Kidney (tissue), 22 donors: ENCODE measurements around the gene CRCP. TPM values are rescaled to one million over a fixed set of nuclear protein-coding genes. Genes with fewer than 3 reads are reported as not detected.
A peak's percentile ranks its signal among the peaks of the same experiment; 100 is the strongest.
"Not testable (repeated sequence)": the region's sequence is repeated elsewhere in the genome, so short reads cannot be mapped to it uniquely, and the experiment has no call there.

ENCODE experiments used
- DNase-seq, 5 donors: peaks; one replicate each; pipeline ENCODE4 v3.0.0-alpha.2; 2013 to 2020
- FAIRE-seq: peaks from 2 replicates; lab custom pipeline; 2012; peaks lifted over from hg19 to GRCh38; lab: Jason Lieb, UNC
- H3K27ac ChIP-seq, 2 donors: one replicate each; pipeline ENCODE4 v1.7.0; 2013; ENCODE audit warnings: low read depth in 2 of 2, low read length in 2 of 2, inconsistent platforms in 1 of 2
- H3K27me3 ChIP-seq: one replicate; pipeline ENCODE4 v1.7.1; 2013; ENCODE audit warnings: low read length, inconsistent platforms; ENCODE audit not compliant: control insufficient read depth, insufficient read depth
- H3K36me3 ChIP-seq, 3 donors: one replicate each; pipeline versions ENCODE4 v1.7.0 to v1.7.1; 2013; ENCODE audit warnings: low read length in 3 of 3, control low read depth in 1 of 3, inconsistent platforms in 1 of 3; ENCODE audit not compliant: insufficient read depth in 3 of 3, control insufficient read depth in 2 of 3
- H3K4me1 ChIP-seq, 3 donors: one replicate each; pipeline versions ENCODE4 v1.7.0 to v1.7.1; 2013; ENCODE audit warnings: low read length in 3 of 3, inconsistent platforms in 1 of 3, low read depth in 1 of 3; ENCODE audit not compliant: control insufficient read depth in 2 of 3, insufficient read depth in 2 of 3
- H3K4me3 ChIP-seq, 3 donors: one replicate each; pipeline versions ENCODE4 v1.7.0 to v1.8.1; 2013; ENCODE audit warnings: low read length in 3 of 3, control low read depth in 1 of 3, inconsistent platforms in 1 of 3
- H3K9ac ChIP-seq, 3 donors: one replicate each; pipeline versions ENCODE4 v1.7.0 to v1.7.1; 2013; ENCODE audit warnings: low read length in 3 of 3, control low read depth in 1 of 3, inconsistent platforms in 1 of 3
- H3K9me3 ChIP-seq, 3 donors: one replicate each; pipeline versions ENCODE4 v1.7.0 to v1.7.1; 2013; ENCODE audit warnings: low read length in 3 of 3, control low read depth in 1 of 3, inconsistent platforms in 1 of 3; ENCODE audit not compliant: control insufficient read depth in 2 of 3, insufficient read depth in 1 of 3
- intact Hi-C: fragments of 100-400 bp; cut with DNase I; formaldehyde crosslinking; loops from one replicate; pipeline ENCODE4 v1.11.1; 2022
- long read RNA-seq, 10 donors: library from polyadenylated mRNA in 1 of 10; unstranded in 1 of 10; transcript quantifications; one replicate each; pipeline ENCODE4 v2.0.0 and lab custom pipeline, GENCODE V29; 2021 to 2026
- polyA plus RNA-seq: library from polyadenylated mRNA; stranded (reverse); fragments of 350-450 nt; fragmentation: Illumina TruSeq; extraction: RNeasy Lipid Tissue Mini Kit (QIAGEN cat#74804); gene quantifications from one replicate; pipeline ENCODE4 v1.2.3, GENCODE V29; 2014; ENCODE audit warnings: low read depth, low replicate concordance; ENCODE audit not compliant: insufficient read depth
- total RNA-seq: library from RNA; stranded (reverse); fragmentation: NEBNext Ultra II Directional; extraction: Animal tissue kit (Norgen Biotek cat#: 25700); gene quantifications from one replicate; pipeline ENCODE4 v1.2.1, GENCODE V29; 2021
- TF ChIP-seq, protein P1 (sequence below): IDR thresholded peaks from 3 replicates; pipeline ENCODE4 v1.5.1; 2012; ENCODE audit warnings: mild to moderate bottlenecking, moderate library complexity, borderline replicate concordance; ENCODE audit not compliant: insufficient read depth; ENCODE audit errors: extremely low read depth
- donor health status: control.
- donor health status: control.
- donor health status: control.
- donor health status: control.
- donor health status: control.
- donor health status: DM: yes; HTN: yes; CAD: no.
- donor health status: Normal renal cell carcinoma (clear cell type).

CRCP gene
- total RNA-seq (35.8 TPM), polyA plus RNA-seq (16.8 TPM)
- long read RNA-seq, donor 1, transcript CRCP-203 (6 exons, 3,009 nt) = major isoform, 10 of 10 reads
- long read RNA-seq, donor 1, partial matches to known transcripts = 0 of 10 reads
- long read RNA-seq, donor 1, other reads (novel, unspliced or antisense) = 0 of 10 reads
- long read RNA-seq, donor 2, transcript CRCP-203 (6 exons, 3,009 nt) = major isoform, 6 of 9 reads
- long read RNA-seq, donor 2, partial matches to known transcripts = 0 of 9 reads
- long read RNA-seq, donor 2, other reads (novel, unspliced or antisense) = 0 of 9 reads
- long read RNA-seq, donor 3, transcript CRCP-203 (6 exons, 3,009 nt) = major isoform, 13 of 28 reads
- long read RNA-seq, donor 3, partial matches to known transcripts = 7 of 28 reads
- long read RNA-seq, donor 3, other reads (novel, unspliced or antisense) = 0 of 28 reads
- long read RNA-seq, donor 4, transcript CRCP-203 (6 exons, 3,009 nt) = major isoform, 14 of 15 reads
- long read RNA-seq, donor 4, partial matches to known transcripts = 0 of 15 reads
- long read RNA-seq, donor 4, other reads (novel, unspliced or antisense) = 0 of 15 reads
- long read RNA-seq, donor 5, partial matches to known transcripts = 0 of 2 reads
- long read RNA-seq, donor 5, other reads (novel, unspliced or antisense) = 0 of 2 reads
- long read RNA-seq, donor 6, partial matches to known transcripts = 0 of 2 reads
- long read RNA-seq, donor 6, other reads (novel, unspliced or antisense) = 0 of 2 reads
- long read RNA-seq, donor 7, transcript CRCP-203 (6 exons, 3,009 nt) = major isoform, 6 of 12 reads
- long read RNA-seq, donor 7, partial matches to known transcripts = 2 of 12 reads
- long read RNA-seq, donor 7, other reads (novel, unspliced or antisense) = 3 of 12 reads
- long read RNA-seq, donor 8, transcript CRCP-203 (6 exons, 3,009 nt) = major isoform, 7 of 16 reads
- long read RNA-seq, donor 8, partial matches to known transcripts = 6 of 16 reads
- long read RNA-seq, donor 8, other reads (novel, unspliced or antisense) = 0 of 16 reads
- long read RNA-seq, donor 9, transcript CRCP-203 (6 exons, 3,009 nt) = major isoform, 7 of 10 reads
- long read RNA-seq, donor 9, partial matches to known transcripts = 0 of 10 reads
- long read RNA-seq, donor 9, other reads (novel, unspliced or antisense) = 0 of 10 reads
- long read RNA-seq, donor 10, transcript CRCP-203 (6 exons, 3,009 nt) = major isoform, 15 of 26 reads
- long read RNA-seq, donor 10, partial matches to known transcripts = 9 of 26 reads
- long read RNA-seq, donor 10, other reads (novel, unspliced or antisense) = 0 of 26 reads

- TF ChIP-seq, protein P1, sequence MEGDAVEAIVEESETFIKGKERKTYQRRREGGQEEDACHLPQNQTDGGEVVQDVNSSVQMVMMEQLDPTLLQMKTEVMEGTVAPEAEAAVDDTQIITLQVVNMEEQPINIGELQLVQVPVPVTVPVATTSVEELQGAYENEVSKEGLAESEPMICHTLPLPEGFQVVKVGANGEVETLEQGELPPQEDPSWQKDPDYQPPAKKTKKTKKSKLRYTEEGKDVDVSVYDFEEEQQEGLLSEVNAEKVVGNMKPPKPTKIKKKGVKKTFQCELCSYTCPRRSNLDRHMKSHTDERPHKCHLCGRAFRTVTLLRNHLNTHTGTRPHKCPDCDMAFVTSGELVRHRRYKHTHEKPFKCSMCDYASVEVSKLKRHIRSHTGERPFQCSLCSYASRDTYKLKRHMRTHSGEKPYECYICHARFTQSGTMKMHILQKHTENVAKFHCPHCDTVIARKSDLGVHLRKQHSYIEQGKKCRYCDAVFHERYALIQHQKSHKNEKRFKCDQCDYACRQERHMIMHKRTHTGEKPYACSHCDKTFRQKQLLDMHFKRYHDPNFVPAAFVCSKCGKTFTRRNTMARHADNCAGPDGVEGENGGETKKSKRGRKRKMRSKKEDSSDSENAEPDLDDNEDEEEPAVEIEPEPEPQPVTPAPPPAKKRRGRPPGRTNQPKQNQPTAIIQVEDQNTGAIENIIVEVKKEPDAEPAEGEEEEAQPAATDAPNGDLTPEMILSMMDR = no peak
- Histone ChIP-seq H3K4me3 (peak within 1 kb of the TSS; percentile 75 to 91 (median 84)), H3K9ac (peak within 1 kb of the TSS; percentile 74 to 91 (median 87)), H3K9me3 (no peaks in the 10 kb centered on the region), H3K27ac (peak within 1 kb of the TSS; percentile 98), H3K27me3 (no peaks in the 10 kb centered on the region), H3K36me3 (no peaks in the 10 kb centered on the region), H3K4me1 (peaks cover 0 to 13% (median 2%) of the 10 kb centered on the region in 3 donors)
- no peak for FAIRE-seq
- DNase-seq = peak; percentile 87 to 94 (median 92)
- intact Hi-C loops = no loop called here
Measured at GRCh38 chr7:66114743-66115649, at the start of gene CRCP. TSS of gene CRCP (plus strand) at chr7:66114847. CDS start at chr7:66114963, 116 bp downstream.

- Histone ChIP-seq H3K9ac (no peak overlapping the region), H3K9me3 (no peaks in the 10 kb centered on the region), H3K4me1 (no peaks in the 10 kb centered on the region), H3K4me3 (no peak overlapping the region), H3K27me3 (no peaks in the 10 kb centered on the region), H3K36me3 (no peaks in the 10 kb centered on the region), H3K27ac (no peak overlapping the region)
- FAIRE-seq (no peak), DNase-seq (no peak)
- TF ChIP-seq, protein P1 = no peak
- intact Hi-C loops = no loop called here
Measured at GRCh38 chr7:66069732-66070131, 44.9 kb upstream of the CRCP start.

DNA sequence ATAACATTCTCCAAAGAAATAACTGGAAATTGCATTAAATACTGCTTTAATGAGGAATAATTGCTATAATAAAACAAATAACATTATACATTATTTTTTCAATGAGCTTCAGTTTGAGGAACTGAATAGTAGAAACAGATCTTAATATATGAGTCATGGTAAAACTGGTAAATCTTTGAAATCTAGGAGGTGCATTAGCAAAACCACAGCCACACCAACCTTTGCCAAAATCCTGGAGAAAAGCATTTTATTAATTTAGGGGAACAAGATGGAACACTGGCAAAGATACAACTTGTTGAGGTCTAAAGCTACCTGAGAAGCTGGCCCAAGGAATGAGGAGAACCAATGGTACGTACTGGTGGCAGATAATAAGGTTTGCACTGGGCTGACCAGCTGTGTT is 44.4 kb upstream of the CRCP start:
- FAIRE-seq (no peak), DNase-seq (no peak)
- H3K27ac ChIP-seq = no peak overlapping the region
- H3K4me1 ChIP-seq = no peaks in the 10 kb centered on the region
- H3K9ac ChIP-seq = no peak overlapping the region
- H3K9me3 ChIP-seq = no peaks in the 10 kb centered on the region
- TF ChIP-seq, protein P1 = no peak
- no peaks in the 10 kb centered on the region for H3K27me3 ChIP-seq
- intact Hi-C loops = no loop called here
- no peak overlapping the region for H3K4me3 ChIP-seq
- no peaks in the 10 kb centered on the region for H3K36me3 ChIP-seq

- peak in 1 of 5 donors; percentile 16 for DNase-seq
- intact Hi-C loops, H3K4me1 ChIP-seq, H3K9me3 ChIP-seq, H3K4me3 ChIP-seq, H3K9ac ChIP-seq, H3K27me3 ChIP-seq, H3K27ac ChIP-seq, FAIRE-seq, H3K36me3 ChIP-seq: not testable (repeated sequence)
Measured at GRCh38 chr7:66072208-66072607, 42.4 kb upstream of the CRCP start.
